22Rv1 (cell line): Measurements from ENCODE around the gene OR52M1.

Source experiments
- H3K27ac ChIP-seq: fragments of 450-650 bp; 2 replicates; pipeline ENCODE4 v1.5.1; 2017
- CTCF ChIP-seq: fragments of 450-650 bp; IDR thresholded peaks from 2 replicates; pipeline ENCODE4 v1.5.1; 2017; ENCODE audit warnings: mild to moderate bottlenecking
- ZFX ChIP-seq: fragments of 450-650 bp; IDR thresholded peaks from 2 replicates; pipeline ENCODE4 v1.6.1; 2017; ENCODE audit warnings: antibody characterized with exemption, borderline replicate concordance

OR52M1 gene

GRCh38 chr11:4576880-4577279 lies 31.9 kb downstream of the OR52M1 start:
- no peak for TF ChIP-seq ZFX
- no peak overlapping the region for H3K27ac ChIP-seq

GRCh38 chr11:4577761-4578160 lies 32.8 kb downstream of the OR52M1 start:
- H3K27ac ChIP-seq = no peak overlapping the region
- TF ChIP-seq ZFX = no peak
- no peak for TF ChIP-seq CTCF

GRCh38 chr11:4578624-4579023 lies 33.6 kb downstream of the OR52M1 start:
- no peak overlapping the region for H3K27ac ChIP-seq

GRCh38 chr11:4580124-4580523 lies 35.1 kb downstream of the OR52M1 start:
- no peak overlapping the region for H3K27ac ChIP-seq
- TF ChIP-seq CTCF = no peak
- TF ChIP-seq ZFX = no peak

More at GRCh38 chr11:4578624-4579023, 33.6 kb downstream of the OR52M1 start:
- TF ChIP-seq ZFX (no peak), CTCF (no peak)

GRCh38 chr11:4581443-4581842 lies 36.5 kb downstream of the OR52M1 start, which contains the start of gene OR52I2:
Gene OR52I2 (plus strand): TSS chr11:4581743.
- H3K27ac ChIP-seq = no peak within 1 kb of the TSS
- TF ChIP-seq ZFX (no peak), CTCF (no peak)

- no peak overlapping the region for H3K27ac ChIP-seq
- TF ChIP-seq CTCF = no peak
- no peak for TF ChIP-seq ZFX
Observed at GRCh38 chr11:4589017-4589416, 44.0 kb downstream of the OR52M1 start.

GRCh38 chr11:4593739-4594138 lies 48.7 kb downstream of the OR52M1 start, which contains the start of gene OR52I1:
Gene OR52I1 (plus strand): TSS chr11:4594039. CDS start chr11:4594039, 0 bp downstream.
- TF ChIP-seq ZFX (no peak), CTCF (no peak)
- H3K27ac ChIP-seq = no peak within 1 kb of the TSS
